Heart left ventricle (tissue), 16 donors: ENCODE results near the gene SYK. TPM values are rescaled to one million over a fixed set of nuclear protein-coding genes. Genes with fewer than 3 reads are reported as not detected.
"Not testable (repeated sequence)": the region's sequence is repeated elsewhere in the genome, so short reads cannot be mapped to it uniquely, and the experiment has no call there.

Source experiments
- ATAC-seq, 4 donors: fragments of 200-7000 bp; cut with Tn5 transposase; one replicate each; pipeline ENCODE4 v1.9.1; 2020 to 2022; ENCODE audit warnings: moderate library complexity in 4 of 4, mild to moderate bottlenecking in 3 of 4, moderate number of reproducible peaks in 1 of 4
- DNase-seq, 5 donors: peaks; one replicate each; pipeline ENCODE4 v3.0.0-alpha.2; 2020
- H3K27ac ChIP-seq, 12 donors: fragments of 200-600 bp; sonication (generic) in 4 of 12; one replicate each; pipeline versions ENCODE4 v1.5.0 to v1.8.0; 2016 to 2022; ENCODE audit warnings: mild to moderate bottlenecking in 2 of 12
- H3K27me3 ChIP-seq, 9 donors: fragments of 200-600 bp; sonication (generic) in 2 of 9; one replicate each; pipeline versions ENCODE4 v1.5.1 to v1.8.0; 2016 to 2022; ENCODE audit warnings: mild to moderate bottlenecking in 3 of 9
- H3K36me3 ChIP-seq, 9 donors: fragments of 200-600 bp; sonication (generic) in 2 of 9; one replicate each; pipeline versions ENCODE4 v1.5.0 to v1.8.0; 2018 to 2022; ENCODE audit warnings: mild to moderate bottlenecking in 2 of 9
- H3K4me1 ChIP-seq, 12 donors: fragments of 200-600 bp; sonication (generic) in 4 of 12; one replicate each; pipeline versions ENCODE4 v1.5.0 to v1.8.0; 2016 to 2022; ENCODE audit warnings: mild to moderate bottlenecking in 3 of 12
- H3K4me3 ChIP-seq, 12 donors: fragments of 200-600 bp; sonication (generic) in 4 of 12; one replicate each; pipeline versions ENCODE4 v1.5.0 to v1.8.0; 2017 to 2022; ENCODE audit warnings: mild to moderate bottlenecking in 9 of 12, moderate library complexity in 4 of 12
- H3K9me3 ChIP-seq, 12 donors: fragments of 200-600 bp; sonication (generic) in 4 of 12; one replicate each; pipeline versions ENCODE4 v1.5.0 to v1.8.0; 2016 to 2022; ENCODE audit warnings: mild to moderate bottlenecking in 1 of 12
- CTCF ChIP-seq, 12 donors: fragments of 200-600 bp; sonication (generic) in 4 of 12; IDR thresholded peaks; one replicate each; pipeline versions ENCODE4 v1.5.0 to v1.8.0; 2018 to 2022; ENCODE audit warnings: antibody characterized with exemption in 12 of 12, mild to moderate bottlenecking in 5 of 12
- POLR2A ChIP-seq, 2 donors: fragments of 450-650 bp; IDR thresholded peaks; one replicate each; pipeline ENCODE4 v1.6.1; 2017; ENCODE audit warnings: antibody characterized with exemption in 2 of 2, mild to moderate bottlenecking in 2 of 2, moderate library complexity in 2 of 2
- WGBS, 4 donors: extraction: QIAGEN DNeasy Blood & Tissue Kit in 2 of 4; methylation state at CpG; one replicate each; pipeline versions ENCODE4 v1.1.5 to v1.1.7; 2013 to 2018; 5-methylcytosine and 5-hydroxymethylcytosine counted together
- intact Hi-C, 10 donors: fragments of 100-400 bp; cut with DNase I; formaldehyde crosslinking; loops; one replicate each; pipeline versions ENCODE4 v1.11.1 to v1.14.2; 2022
- polyA plus RNA-seq, 2 donors: library from polyadenylated mRNA; stranded (reverse); fragments of 200-250 nt; gene quantifications; one replicate each; pipeline ENCODE4 v1.2.3, GENCODE V29; 2013
- total RNA-seq, 9 donors: library from RNA; depleted of rRNA in 2 of 9; stranded (reverse); fragments of >200 nt in 2 of 9; fragmentation: NEBNext Ultra II Directional in 3 of 9; extraction: Animal tissue kit (Norgen Biotek cat#: 25700) in 3 of 9; gene quantifications; one replicate each; pipeline versions ENCODE4 v1.1.0 to v1.2.4, GENCODE V29; 2016 to 2023
- donor health status: ischemic (EF 13 %, LVEDD 7.1; RV severe dilation, severe dysfunction).
- donor health status: healthy with polysubstance abuse.
- donor health status: DM: no; HTN: yes; CAD: no.
- donor health status: DM: no; HTN: no; CAD: no.
- donor health status: ischemic (EF 25% LVEDD 6.9; RV normal size, moderate dysfunction).
- donor health status: ischemic (EF 25% LVEDD 5.7; RV mildly dilated, moderate dysfunction).
- donor health status: healthy.
- donor health status: DM: yes; HTN: yes; CAD: no.
- donor health status: ischemic (EF 35%, LVEDD 5.7; RV mildly dilated, moderate dysfunction).
- donor health status: nonischemic (EF 11% LVEDD 7.7; RV severe dilation, severe dysfunction).
- donor health status: DM: yes; HTN: yes; CAD: no.
- donor health status: PGD.
- donor health status: ischemic (EF 29% LVEDD 5.4; RV normal size, mild dysfunction).
- donor health status: nonischemic (EF 23%, LVEDD 6.1; RV moderate dilation, normal function).

The SYK gene
- total and polyA plus RNA-seq, 11 donors: 0.53 to 41.3 (median 2.4) TPM

GRCh38 chr9:90881648-90882047, 80.0 kb downstream of the SYK start:
- H3K27ac ChIP-seq: no peak overlapping the region
- DNase-seq (no peak), ATAC-seq (no peak)
- no peak overlapping the region for H3K4me3 ChIP-seq
- intact Hi-C loops: no loop called here
- H3K36me3 ChIP-seq: peaks cover 0 to 57% (median 0%) of the 10 kb centered on the region in 9 donors
- H3K4me1 ChIP-seq: no peaks in the 10 kb centered on the region
- H3K27me3 ChIP-seq: no peaks in the 10 kb centered on the region
- H3K9me3 ChIP-seq: peaks cover 0 to 19% (median 3%) of the 10 kb centered on the region in 12 donors
- 88 to 91% (median 90%) methylated on average over 9 of the region's 9 CpGs for WGBS, 4 donors
- no peak for TF ChIP-seq POLR2A (IDR thresholded peaks at IDR 0.05)
- TF ChIP-seq CTCF (IDR thresholded peaks at IDR 0.05): no peak

GRCh38 chr9:90882991-90883600, 81.5 kb downstream of the SYK start:
- Histone ChIP-seq H3K4me3 (no peak overlapping the region), H3K9me3 (peaks cover 0 to 23% (median 3%) of the 10 kb centered on the region in 12 donors), H3K4me1 (no peaks in the 10 kb centered on the region), H3K36me3 (peaks cover 0 to 60% (median 0%) of the 10 kb centered on the region in 9 donors), H3K27me3 (no peaks in the 10 kb centered on the region), H3K27ac (no peak overlapping the region)
- DNase-seq (no peak), ATAC-seq (no peak)
- TF ChIP-seq CTCF (IDR thresholded peaks at IDR 0.05): no peak
- no peak for TF ChIP-seq POLR2A (IDR thresholded peaks at IDR 0.05)
- 95 to 100% (median 96%) methylated on average over 1 to 4 of the region's 4 CpGs for WGBS, 4 donors
- intact Hi-C loops: no loop called here

- 94 to 100% (median 98%) methylated on average over 1 to 2 of the region's 2 CpGs for whole genome bisulfite sequencing, 4 donors
- DNase-seq (no peak), ATAC-seq (no peak)
- TF ChIP-seq CTCF (IDR thresholded peaks at IDR 0.05) (no peak), POLR2A (IDR thresholded peaks at IDR 0.05) (no peak)
- H3K4me3 ChIP-seq: no peak overlapping the region
- H3K9me3 ChIP-seq: peaks cover 0 to 23% (median 3%) of the 10 kb centered on the region in 12 donors
- intact Hi-C loops: no loop called here
- H3K27me3 ChIP-seq: no peaks in the 10 kb centered on the region
- no peak overlapping the region for H3K27ac ChIP-seq
- H3K36me3 ChIP-seq: peaks cover 0 to 60% (median 0%) of the 10 kb centered on the region in 9 donors
- no peaks in the 10 kb centered on the region for H3K4me1 ChIP-seq
Observed at GRCh38 chr9:90883661-90884060, 82.0 kb downstream of the SYK start.

GRCh38 chr9:90884178-90884577, 82.6 kb downstream of the SYK start:
- 77 to 84% (median 80%) methylated on average over 8 of the region's 8 CpGs for WGBS, 4 donors
- TF ChIP-seq POLR2A (IDR thresholded peaks at IDR 0.05) (no peak), CTCF (IDR thresholded peaks at IDR 0.05) (no peak)
- no peak overlapping the region for H3K4me3 ChIP-seq
- ATAC-seq (no peak), DNase-seq (no peak)
- intact Hi-C loops: no loop called here
- H3K27me3 ChIP-seq: peaks cover 0 to under 1% (median 0%) of the 10 kb centered on the region in 9 donors
- H3K4me1 ChIP-seq: no peaks in the 10 kb centered on the region
- H3K36me3 ChIP-seq: peaks cover 0 to 62% (median 0%) of the 10 kb centered on the region in 9 donors
- peaks cover 0 to 23% (median 3%) of the 10 kb centered on the region in 12 donors for H3K9me3 ChIP-seq
- no peak overlapping the region for H3K27ac ChIP-seq

- H3K27ac ChIP-seq, intact Hi-C loops, ATAC-seq, H3K4me3 ChIP-seq, DNase-seq, H3K4me1 ChIP-seq, H3K27me3 ChIP-seq: not testable (repeated sequence)
- H3K9me3 ChIP-seq: peaks cover 0 to 23% (median 3%) of the 10 kb centered on the region in 12 donors
- H3K36me3 ChIP-seq: peaks cover 0 to 59% (median 0%) of the 10 kb centered on the region in 9 donors
Observed at GRCh38 chr9:90886868-90887267, 85.2 kb downstream of the SYK start.
